H9 (cell line): ENCODE measurements around the gene PLXNA2. TPM values are rescaled to one million over a fixed set of nuclear protein-coding genes. Genes with fewer than 3 reads are reported as not detected.

Experiments used
- DNase-seq: peaks from one replicate; pipeline ENCODE4 v3.0.0-alpha.2; 2017
- H2AFZ ChIP-seq: one replicate; pipeline ENCODE4 v1.6.1; 2013; ENCODE audit warnings: mild to moderate bottlenecking, low read length, control low read depth, moderate library complexity
- H2AK5ac ChIP-seq: 2 replicates; pipeline ENCODE4 v1.6.1; 2013; ENCODE audit warnings: low read length, control low read depth, mixed read lengths; ENCODE audit not compliant: insufficient read length
- H2BK120ac ChIP-seq: one replicate; pipeline ENCODE4 v1.6.1; 2013; ENCODE audit warnings: low read depth, mild to moderate bottlenecking, low read length, control low read depth, inconsistent platforms; ENCODE audit not compliant: poor library complexity, severe bottlenecking
- H2BK12ac ChIP-seq: 2 replicates; pipeline ENCODE4 v1.6.1; 2013; ENCODE audit warnings: low read length, control low read depth, mixed read lengths, low read depth; ENCODE audit not compliant: insufficient read length
- H2BK15ac ChIP-seq: 2 replicates; pipeline ENCODE4 v1.6.1; 2013; ENCODE audit warnings: low read depth, low read length, control low read depth
- H2BK20ac ChIP-seq: one replicate; pipeline ENCODE4 v1.6.1; 2013; ENCODE audit warnings: low read depth, mild to moderate bottlenecking, low read length, control low read depth, inconsistent platforms; ENCODE audit not compliant: poor library complexity, severe bottlenecking
- H2BK5ac ChIP-seq: 2 replicates; pipeline ENCODE4 v1.6.1; 2013; ENCODE audit warnings: low read length, control low read depth, mixed read lengths; ENCODE audit not compliant: insufficient read length
- H3K14ac ChIP-seq: 2 replicates; pipeline ENCODE4 v1.6.1; 2013; ENCODE audit warnings: low read length, control low read depth; ENCODE audit not compliant: insufficient read depth
- H3K18ac ChIP-seq: 2 replicates; pipeline ENCODE4 v1.6.1; 2013; ENCODE audit warnings: low read depth, mild to moderate bottlenecking, mixed read lengths, low read length, control low read depth; ENCODE audit not compliant: insufficient read length
- H3K23ac ChIP-seq: 2 replicates; pipeline ENCODE4 v1.6.1; 2013; ENCODE audit warnings: low read length, control low read depth, mixed read lengths, low read depth; ENCODE audit not compliant: insufficient read length
- H3K23me2 ChIP-seq: 2 replicates; pipeline ENCODE4 v1.6.1; 2013; ENCODE audit warnings: low read depth, mild to moderate bottlenecking, mixed read lengths, low read length, control low read depth; ENCODE audit not compliant: insufficient read length, poor library complexity, severe bottlenecking
- H3K27ac ChIP-seq: 2 replicates; pipeline ENCODE4 v1.5.1; 2013; ENCODE audit warnings: low read length, control low read depth, mixed read lengths, low read depth; ENCODE audit not compliant: insufficient read length
- H3K27me3 ChIP-seq: 2 replicates; pipeline ENCODE4 v1.6.1; 2013; ENCODE audit warnings: low read length, control low read depth, inconsistent platforms; ENCODE audit not compliant: insufficient read depth
- H3K4ac ChIP-seq: 2 replicates; pipeline ENCODE4 v1.6.1; 2013; ENCODE audit warnings: low read depth, mild to moderate bottlenecking, control low read depth, inconsistent platforms, low read length, moderate library complexity
- H3K4me1 ChIP-seq: 2 replicates; pipeline ENCODE4 v1.6.1; 2013; ENCODE audit warnings: low read length, control low read depth, inconsistent platforms; ENCODE audit not compliant: insufficient read depth
- H3K4me2 ChIP-seq: 2 replicates; pipeline ENCODE4 v1.6.1; 2013; ENCODE audit warnings: low read length, control low read depth, mixed read lengths; ENCODE audit not compliant: insufficient read length, insufficient read depth
- H3K56ac ChIP-seq: 2 replicates; pipeline ENCODE4 v1.6.1; 2013; ENCODE audit warnings: low read depth, mild to moderate bottlenecking, mixed read lengths, low read length, control low read depth; ENCODE audit not compliant: insufficient read length
- H3K79me1 ChIP-seq: 2 replicates; pipeline ENCODE4 v1.6.1; 2013; ENCODE audit warnings: low read depth, mild to moderate bottlenecking, moderate library complexity, low read length, control low read depth, inconsistent platforms; ENCODE audit not compliant: insufficient read depth, poor library complexity, severe bottlenecking
- H3K79me2 ChIP-seq: 2 replicates; pipeline ENCODE4 v1.6.1; 2013; ENCODE audit warnings: low read length, control low read depth, inconsistent platforms; ENCODE audit not compliant: insufficient read depth
- H3K9ac ChIP-seq: 2 replicates; pipeline ENCODE4 v1.6.1; 2013; ENCODE audit warnings: low read length, control low read depth, mixed read lengths; ENCODE audit not compliant: insufficient read length; ENCODE audit errors: extremely low read depth
- H3K9me3 ChIP-seq: one replicate; pipeline ENCODE4 v1.6.1; 2013; ENCODE audit warnings: low read depth, low read length, inconsistent platforms; ENCODE audit not compliant: control insufficient read depth
- H3T11ph ChIP-seq: one replicate; pipeline ENCODE4 v1.6.1; 2013; ENCODE audit warnings: mild to moderate bottlenecking, low read length, control low read depth, inconsistent platforms
- H4K20me1 ChIP-seq: one replicate; pipeline ENCODE4 v1.6.1; 2013; ENCODE audit not compliant: control insufficient read depth, insufficient read length, insufficient read depth
- H4K5ac ChIP-seq: 2 replicates; pipeline ENCODE4 v1.6.1; 2013; ENCODE audit warnings: low read depth, mild to moderate bottlenecking, mixed read lengths, low read length, control low read depth; ENCODE audit not compliant: insufficient read length
- H4K8ac ChIP-seq: replicated peaks from 2 replicates; pipeline ENCODE4 v1.6.1; 2013; ENCODE audit warnings: low read length, control low read depth, mixed read lengths, low read depth; ENCODE audit not compliant: insufficient read length
- H4K91ac ChIP-seq: 2 replicates; pipeline ENCODE4 v1.6.1; 2013; ENCODE audit warnings: low read depth, mild to moderate bottlenecking, moderate library complexity, mixed read lengths, low read length, control low read depth; ENCODE audit not compliant: insufficient read length
- H3K27ac Mint-ChIP-seq, 3 experiments: 2 replicates in 2 of 3; 3 replicates in 1 of 3; pipeline ENCODE4 v1.8.0; 2020 to 2021; ENCODE audit warnings: mixed read lengths in 3 of 3, mild to moderate bottlenecking in 1 of 3, moderate library complexity in 1 of 3
- H3K27me3 Mint-ChIP-seq: 2 replicates; pipeline ENCODE4 v1.8.0; 2021; ENCODE audit warnings: low read depth, mild to moderate bottlenecking, moderate library complexity, mixed read lengths
- H3K36me3 Mint-ChIP-seq, 3 experiments: 2 replicates in 2 of 3; 3 replicates in 1 of 3; pipeline ENCODE4 v1.8.0; 2020 to 2021; ENCODE audit warnings: low read depth in 3 of 3, mixed read lengths in 3 of 3; ENCODE audit not compliant: insufficient read depth in 1 of 3
- H3K4me1 Mint-ChIP-seq, 2 experiments: 2 replicates each; pipeline ENCODE4 v1.8.0; 2020; ENCODE audit warnings: mixed read lengths in 2 of 2
- H3K4me3 Mint-ChIP-seq, 2 experiments: 2 replicates in 1 of 2; 3 replicates in 1 of 2; pipeline ENCODE4 v1.8.0; 2020 to 2021; ENCODE audit warnings: mild to moderate bottlenecking in 2 of 2, mixed read lengths in 2 of 2, moderate library complexity in 1 of 2
- H3K9me3 Mint-ChIP-seq, 2 experiments: 2 replicates in 1 of 2; 3 replicates in 1 of 2; pipeline ENCODE4 v1.8.0; 2020; ENCODE audit warnings: mild to moderate bottlenecking in 2 of 2, mixed read lengths in 2 of 2, moderate library complexity in 1 of 2
- CTCF ChIP-seq: fragments of 200-600 bp; sonication (generic); conservative IDR thresholded peaks from 3 replicates; pipeline ENCODE4 v1.8.0; 2021; ENCODE audit warnings: antibody characterized with exemption, mild to moderate bottlenecking
- WGBS: extraction: QIAGEN DNeasy Blood & Tissue Kit; methylation state at CpG from one replicate; pipeline ENCODE4 v1.1.7; 2013; ENCODE audit warnings: missing lambda C conversion rate, low lambda C conversion rate, mixed read lengths; ENCODE audit not compliant: insufficient read length; ENCODE audit errors: extremely low coverage; 5-methylcytosine and 5-hydroxymethylcytosine counted together
- total RNA-seq: library from RNA; stranded (reverse); gene quantifications from 2 replicates; pipeline ENCODE4 v1.2.1, GENCODE V29; 2021

The PLXNA2 gene
- total RNA-seq, 1 experiment from 2014 or later = 0.57 TPM

GRCh38 chr1:208164609-208165008, 79.6 kb downstream of the PLXNA2 start:
- H3K4me1 Mint-ChIP-seq = peaks cover 59 to 77% of the 10 kb centered on the region in 2 experiments
- Histone ChIP-seq H4K5ac (no peak overlapping the region), H2BK12ac (no peak overlapping the region), H3K14ac (no peak overlapping the region), H3K18ac (no peak overlapping the region), H3K79me1 (no peaks in the 10 kb centered on the region), H3K23ac (no peak overlapping the region), H3T11ph (no peak overlapping the region), H3K4me1 (peaks cover 11% of the 10 kb centered on the region), H4K20me1 (no peaks in the 10 kb centered on the region), H3K79me2 (no peaks in the 10 kb centered on the region), H2AFZ (no peak overlapping the region), H4K91ac (no peak overlapping the region), H2BK15ac (no peak overlapping the region), H2BK20ac (no peak overlapping the region), H3K56ac (no peak overlapping the region), H3K4ac (no peak overlapping the region), H3K27me3 (no peaks in the 10 kb centered on the region; the same call in 1 of the 2 replicates), H4K8ac (no peak overlapping the region), H3K27ac (no peak overlapping the region), H3K23me2 (no peaks in the 10 kb centered on the region), H3K9ac (no peak overlapping the region), H3K9me3 (no peaks in the 10 kb centered on the region), H2BK120ac (no peak overlapping the region), H3K4me2 (no peak overlapping the region), H2AK5ac (no peak overlapping the region), H2BK5ac (no peak overlapping the region)
- no peak for DNase-seq
- peaks cover 16% of the 10 kb centered on the region for H3K27me3 Mint-ChIP-seq
- H3K9me3 Mint-ChIP-seq = no peaks in the 10 kb centered on the region
- TF ChIP-seq CTCF = no peak
- no CpG with 5 or more reads among the region's 12 CpGs for WGBS
- no peak overlapping the region for H3K27ac Mint-ChIP-seq
- H3K36me3 Mint-ChIP-seq = no peaks in the 10 kb centered on the region
- no peak overlapping the region for H3K4me3 Mint-ChIP-seq
